GM18873 (cell line): ENCODE results near the gene ACP1.

Experiments
- ATAC-seq: cut with Tn5 transposase; IDR thresholded peaks from one replicate; pipeline ENCODE4 v1.9.1; 2021; ENCODE audit warnings: mild to moderate bottlenecking, moderate library complexity, moderate number of reproducible peaks; ENCODE audit not compliant: unreplicated experiment, low FRiP score

ACP1 gene

GRCh38 chr2:264493-265468, at the start of gene ACP1:
ACP1 (plus strand) TSS chr2:264947; CDS start chr2:264965, 18 bp downstream.
- peak; percentile 85 for ATAC-seq

GRCh38 chr2:216068-216467, 48.7 kb upstream of the ACP1 start:
- no peak for ATAC-seq

- no peak for ATAC-seq
Observed at GRCh38 chr2:223451-223850, 41.3 kb upstream of the ACP1 start.

- ATAC-seq: no peak
Observed at GRCh38 chr2:223971-224760, 40.6 kb upstream of the ACP1 start.

GRCh38 chr2:228115-228514, 36.6 kb upstream of the ACP1 start:
- ATAC-seq: no peak

GRCh38 chr2:228518-229278, 36.0 kb upstream of the ACP1 start:
- no peak for ATAC-seq

- no peak for ATAC-seq
Observed at GRCh38 chr2:231521-232185, 33.1 kb upstream of the ACP1 start.

GRCh38 chr2:233030-233429, 31.7 kb upstream of the ACP1 start:
- no peak for ATAC-seq

- ATAC-seq: no peak
Observed at GRCh38 chr2:234421-234820, 30.3 kb upstream of the ACP1 start.

GRCh38 chr2:236993-237539, 27.7 kb upstream of the ACP1 start:
- ATAC-seq: no peak

GRCh38 chr2:237878-238277, 26.9 kb upstream of the ACP1 start:
- ATAC-seq: no peak

GRCh38 chr2:238431-238830, 26.3 kb upstream of the ACP1 start:
- ATAC-seq: no peak

GRCh38 chr2:238869-239268, 25.9 kb upstream of the ACP1 start:
- ATAC-seq: no peak

GRCh38 chr2:244547-244946, 20.2 kb upstream of the ACP1 start:
- ATAC-seq: no peak

GRCh38 chr2:246489-247144, 18.1 kb upstream of the ACP1 start:
- no peak for ATAC-seq

GRCh38 chr2:248724-249123, 16.0 kb upstream of the ACP1 start:
- no peak for ATAC-seq

GRCh38 chr2:249538-250042, 15.2 kb upstream of the ACP1 start:
- ATAC-seq: no peak

- no peak for ATAC-seq
Observed at GRCh38 chr2:252001-252602, 12.6 kb upstream of the ACP1 start.

GRCh38 chr2:253202-253638, 11.5 kb upstream of the ACP1 start:
- no peak for ATAC-seq
